Right atrium auricular region (tissue), 2 donors: ENCODE measurements around the gene DCTN5. TPM values are rescaled to one million over a fixed set of nuclear protein-coding genes. Genes with fewer than 3 reads are reported as not detected.

ENCODE experiments used
- DNase-seq: peaks from one replicate; pipeline ENCODE4 v3.0.0-alpha.2; 2019; ENCODE audit warnings: low spot score
- H3K27ac ChIP-seq, 2 donors: fragments of 200-600 bp; sonication (generic); 1 replicate in 1 of 2; 2 replicates in 1 of 2; pipeline ENCODE4 v1.5.1; 2016 to 2019
- H3K27me3 ChIP-seq, 2 donors: fragments of 200-600 bp; sonication (generic); one replicate each; pipeline versions ENCODE4 v1.5.1 to v1.6.0; 2017 to 2019
- H3K36me3 ChIP-seq: fragments of 200-600 bp; sonication (generic); one replicate; pipeline ENCODE4 v1.5.1; 2016
- H3K4me1 ChIP-seq, 2 donors: fragments of 200-600 bp; sonication (generic); one replicate each; pipeline versions ENCODE4 v1.5.1 to v1.6.0; 2017 to 2019
- H3K4me3 ChIP-seq, 2 donors: fragments of 200-600 bp; sonication (generic); 1 replicate in 1 of 2; 2 replicates in 1 of 2; pipeline ENCODE4 v1.5.1; 2017 to 2019; ENCODE audit warnings: mild to moderate bottlenecking in 1 of 2, moderate library complexity in 1 of 2
- H3K9me3 ChIP-seq, 2 donors: fragments of 200-600 bp; sonication (generic); one replicate each; pipeline ENCODE4 v1.5.1; 2019
- CTCF ChIP-seq, 2 donors: fragments of 200-600 bp; sonication (generic); IDR thresholded peaks; one replicate each; pipeline ENCODE4 v1.5.1; 2019; ENCODE audit warnings: antibody characterized with exemption in 2 of 2
- total RNA-seq, 2 donors: library from RNA; depleted of rRNA; stranded (reverse); fragments of >200 nt; gene quantifications; one replicate each; pipeline ENCODE4 v1.1.0, GENCODE V29; 2016

DCTN5 gene
- total RNA-seq, 2 donors from 2014 or later = 22.3 to 25.7 TPM

DNA sequence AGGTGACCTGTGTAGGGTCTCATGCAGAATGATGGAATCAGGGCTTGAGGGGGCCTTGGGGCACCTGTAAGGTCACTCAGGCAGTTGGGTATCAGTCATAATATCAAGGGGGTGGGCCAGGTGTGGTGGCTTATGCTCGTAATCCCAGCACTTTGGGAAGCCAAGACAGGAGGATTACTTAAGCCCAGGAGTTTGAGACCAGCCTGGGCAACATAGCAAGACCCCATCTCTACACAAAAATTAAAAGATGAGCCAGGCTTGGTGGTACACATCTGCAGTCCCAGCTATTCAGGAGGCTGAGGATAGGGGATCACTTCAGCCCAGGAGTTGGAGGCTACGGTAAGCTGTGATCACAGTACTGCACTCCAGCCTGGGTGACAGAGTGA lies 64.2 kb downstream of the DCTN5 start:
- Histone ChIP-seq H3K36me3 (no peaks in the 10 kb centered on the region), H3K4me3 (no peak overlapping the region), H3K4me1 (no peaks in the 10 kb centered on the region), H3K27me3 (no peaks in the 10 kb centered on the region), H3K27ac (no peak overlapping the region), H3K9me3 (peaks cover 0 to 28% of the 10 kb centered on the region in 2 donors)
- no peak for DNase-seq
- no peak for TF ChIP-seq CTCF (IDR thresholded peaks at IDR 0.05)

- H3K9me3 ChIP-seq = peaks cover 0 to 30% of the 10 kb centered on the region in 2 donors
- no peaks in the 10 kb centered on the region for H3K4me1 ChIP-seq
- no peak for TF ChIP-seq CTCF (IDR thresholded peaks at IDR 0.05)
- H3K27ac ChIP-seq = no peak overlapping the region
- no peak overlapping the region for H3K4me3 ChIP-seq
- no peaks in the 10 kb centered on the region for H3K27me3 ChIP-seq
- no peaks in the 10 kb centered on the region for H3K36me3 ChIP-seq
- DNase-seq = no peak
These were observed 65.2 kb downstream of the DCTN5 start for GRCh38 chr16:23706439-23706838.

DNA sequence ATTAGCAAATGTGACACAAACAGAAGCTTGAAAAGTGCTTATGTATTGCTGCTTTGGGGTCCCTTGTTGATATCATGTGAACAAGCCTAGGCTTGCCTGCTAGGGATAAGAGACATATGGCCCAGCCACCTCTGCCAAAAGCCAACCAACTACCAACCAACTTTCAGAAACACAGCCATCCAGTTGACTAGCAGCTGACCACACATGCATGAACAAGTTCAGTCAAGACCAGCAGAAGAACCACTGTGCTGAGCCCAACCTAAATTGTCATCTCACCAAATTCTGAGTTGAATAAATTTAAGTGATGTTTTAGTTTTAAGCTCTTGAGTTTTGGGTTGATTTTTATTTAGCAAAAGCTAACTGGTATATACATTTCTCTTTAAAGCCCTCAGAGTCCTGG lies 68.3 kb downstream of the DCTN5 start:
- DNase-seq = no peak
- TF ChIP-seq CTCF (IDR thresholded peaks at IDR 0.05) = no peak
- H3K27ac ChIP-seq = no peak overlapping the region
- H3K4me3 ChIP-seq = no peak overlapping the region
- H3K27me3 ChIP-seq = peaks cover 0 to 4% of the 10 kb centered on the region in 2 donors
- no peaks in the 10 kb centered on the region for H3K4me1 ChIP-seq
- peaks cover 0 to 22% of the 10 kb centered on the region in 2 donors for H3K9me3 ChIP-seq
- no peaks in the 10 kb centered on the region for H3K36me3 ChIP-seq

- Histone ChIP-seq H3K36me3 (no peaks in the 10 kb centered on the region), H3K27ac (no peak overlapping the region), H3K27me3 (peaks cover 0 to 4% of the 10 kb centered on the region in 2 donors), H3K4me3 (no peak overlapping the region), H3K9me3 (peaks cover 0 to 22% of the 10 kb centered on the region in 2 donors), H3K4me1 (no peaks in the 10 kb centered on the region)
- no peak for TF ChIP-seq CTCF (IDR thresholded peaks at IDR 0.05)
- no peak for DNase-seq
These were observed 68.7 kb downstream of the DCTN5 start for GRCh38 chr16:23710008-23710407.

GRCh38 chr16:23710504-23710903 lies 69.2 kb downstream of the DCTN5 start:
- no peak for DNase-seq
- TF ChIP-seq CTCF (IDR thresholded peaks at IDR 0.05) = no peak
- H3K4me3 ChIP-seq = no peak overlapping the region
- no peak overlapping the region for H3K27ac ChIP-seq
- no peaks in the 10 kb centered on the region for H3K36me3 ChIP-seq
- no peaks in the 10 kb centered on the region for H3K4me1 ChIP-seq
- H3K9me3 ChIP-seq = peaks cover 0 to 22% of the 10 kb centered on the region in 2 donors
- H3K27me3 ChIP-seq = peaks cover 0 to 4% of the 10 kb centered on the region in 2 donors

DNA sequence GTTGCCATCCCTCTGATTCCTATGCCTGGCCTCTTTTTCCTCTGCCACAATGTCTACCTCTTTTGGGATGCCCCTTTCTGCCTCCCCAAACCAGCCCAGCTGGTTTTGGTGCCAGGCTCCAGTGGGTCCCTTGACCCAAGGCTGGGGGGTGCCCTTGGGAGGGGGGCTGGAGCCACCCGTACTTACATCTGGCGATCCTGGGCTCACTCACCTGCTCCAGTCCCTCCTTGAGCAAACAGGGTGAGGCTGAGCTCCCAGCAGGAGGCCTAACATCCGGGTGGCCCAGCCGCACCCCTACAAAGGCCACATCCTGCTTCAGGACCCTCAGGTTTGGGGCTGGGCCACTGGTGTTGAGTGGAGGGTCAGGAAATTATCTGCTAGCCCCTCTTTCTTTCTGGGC lies 70.5 kb downstream of the DCTN5 start:
- DNase-seq = no peak

More for the DNA sequence above, 70.5 kb downstream of the DCTN5 start:
- H3K27me3 ChIP-seq = peaks cover 0 to 4% of the 10 kb centered on the region in 2 donors
- H3K4me1 ChIP-seq = no peaks in the 10 kb centered on the region
- no peaks in the 10 kb centered on the region for H3K36me3 ChIP-seq
- H3K4me3 ChIP-seq = no peak overlapping the region
- TF ChIP-seq CTCF (IDR thresholded peaks at IDR 0.05) = no peak
- peaks cover 0 to 22% of the 10 kb centered on the region in 2 donors for H3K9me3 ChIP-seq
- no peak overlapping the region for H3K27ac ChIP-seq
